NCI-H2196 (cell line): Measurements from ENCODE around the gene CTSA.
"Not testable (repeated sequence)": the region's sequence is repeated elsewhere in the genome, so short reads cannot be mapped to it uniquely, and the experiment has no call there.

ENCODE experiments used
- DNase-seq: peaks from one replicate; lab custom pipeline; 2025; ENCODE audit not compliant: unreplicated experiment; lab: John Stamatoyannopoulos, UW

Gene CTSA

DNA sequence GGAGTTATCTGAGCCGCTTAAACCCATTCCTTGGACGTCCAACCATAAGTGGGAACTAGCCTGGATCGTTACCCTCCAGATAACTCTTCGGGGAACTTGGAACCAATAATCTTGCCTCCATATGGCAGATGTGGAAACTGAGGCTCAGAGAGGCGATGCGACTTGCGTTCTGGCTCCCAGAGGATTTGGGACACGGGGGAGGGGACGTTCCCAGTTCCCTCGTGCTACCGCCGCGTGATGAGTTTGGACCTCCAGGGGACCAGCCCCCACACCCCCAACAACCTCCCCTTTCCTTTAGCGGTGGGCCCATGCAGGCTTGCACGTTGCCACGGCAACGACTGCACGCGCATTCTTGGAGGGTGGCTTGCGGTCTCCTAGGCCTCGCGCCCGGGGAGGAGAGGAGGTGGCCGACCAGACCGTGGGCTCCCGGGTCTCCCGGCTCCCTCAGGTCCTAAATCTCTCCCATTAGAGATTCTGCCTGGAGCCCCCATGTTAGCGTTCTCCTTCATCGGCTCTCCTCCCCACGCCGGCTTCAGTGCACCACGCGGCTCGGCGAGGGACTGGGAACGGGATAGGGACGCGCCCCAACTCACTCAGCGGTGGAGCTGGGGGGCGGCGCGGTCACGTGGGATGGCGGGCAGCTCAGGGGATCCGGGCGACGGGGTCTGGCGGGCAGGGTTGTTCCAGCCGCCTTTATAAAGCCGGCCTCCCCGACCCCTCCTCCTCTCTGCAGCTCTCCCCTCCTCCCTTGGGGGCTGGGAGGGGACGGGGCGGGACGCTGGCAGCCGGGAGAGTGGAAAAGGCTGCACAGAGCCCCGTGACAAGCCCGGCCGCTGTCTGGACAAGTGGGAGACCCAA is 20.6 kb downstream of the CTSA start, which contains the start of gene PLTP:
Gene PLTP (minus strand): TSS at position 670 of the 858 bp plus-strand sequence. CDS start 703 bp downstream, outside the sequence.
- no peak for DNase-seq

DNA sequence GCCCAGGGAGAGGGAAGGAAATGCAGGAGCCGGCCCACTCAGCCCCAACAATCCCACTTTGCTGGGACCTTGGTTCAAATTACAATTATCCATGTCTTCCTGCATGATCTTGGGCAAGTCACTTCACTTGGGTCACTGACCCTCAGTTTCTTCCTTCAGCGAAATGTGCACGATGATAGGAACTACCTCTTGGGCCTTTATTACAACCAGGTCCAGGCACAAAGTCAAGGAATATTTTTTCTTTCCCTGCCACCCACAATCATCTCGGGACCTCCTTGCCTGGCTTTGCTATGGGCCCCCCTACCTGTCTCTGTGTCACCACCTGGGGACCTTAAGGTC is 21.2 kb downstream of the CTSA start:
- no peak for DNase-seq

DNA sequence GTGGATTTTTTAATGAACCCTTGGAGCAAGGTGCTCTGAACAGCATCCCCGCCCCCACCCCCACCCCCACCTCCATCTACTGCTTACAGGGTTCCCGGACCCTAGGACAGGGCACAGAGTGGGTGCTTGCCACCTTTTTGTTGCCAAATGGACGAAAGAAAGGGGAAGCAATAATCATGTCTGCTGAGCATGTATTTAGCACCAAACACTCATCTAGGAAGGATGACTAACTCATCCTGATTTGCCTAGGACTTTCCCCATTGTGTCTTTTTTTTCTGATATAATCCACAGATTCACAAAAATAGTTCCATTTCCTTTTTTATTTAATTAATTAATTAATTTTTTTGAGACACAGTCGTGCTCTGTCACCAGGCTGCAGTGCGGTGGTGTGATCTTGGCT is 22.0 kb downstream of the CTSA start:
- no peak for DNase-seq

DNA sequence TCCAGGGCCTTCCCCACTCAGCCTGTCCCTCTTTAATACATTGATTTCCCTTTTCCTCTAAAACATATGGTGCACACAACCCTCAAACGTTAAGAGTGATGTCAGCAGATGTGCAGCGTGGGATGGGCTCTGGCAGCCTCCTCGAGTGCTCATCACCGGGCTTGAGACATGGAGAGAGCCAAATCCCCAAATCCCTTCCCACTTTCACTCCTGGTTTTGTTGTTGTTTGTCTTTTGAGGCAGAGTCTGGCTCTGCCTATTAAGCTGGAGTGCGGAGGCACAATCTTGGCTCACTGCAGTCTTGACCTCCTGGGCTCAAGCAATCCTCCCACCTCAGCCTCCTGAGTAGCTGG is 26.6 kb downstream of the CTSA start:
- no peak for DNase-seq

DNA sequence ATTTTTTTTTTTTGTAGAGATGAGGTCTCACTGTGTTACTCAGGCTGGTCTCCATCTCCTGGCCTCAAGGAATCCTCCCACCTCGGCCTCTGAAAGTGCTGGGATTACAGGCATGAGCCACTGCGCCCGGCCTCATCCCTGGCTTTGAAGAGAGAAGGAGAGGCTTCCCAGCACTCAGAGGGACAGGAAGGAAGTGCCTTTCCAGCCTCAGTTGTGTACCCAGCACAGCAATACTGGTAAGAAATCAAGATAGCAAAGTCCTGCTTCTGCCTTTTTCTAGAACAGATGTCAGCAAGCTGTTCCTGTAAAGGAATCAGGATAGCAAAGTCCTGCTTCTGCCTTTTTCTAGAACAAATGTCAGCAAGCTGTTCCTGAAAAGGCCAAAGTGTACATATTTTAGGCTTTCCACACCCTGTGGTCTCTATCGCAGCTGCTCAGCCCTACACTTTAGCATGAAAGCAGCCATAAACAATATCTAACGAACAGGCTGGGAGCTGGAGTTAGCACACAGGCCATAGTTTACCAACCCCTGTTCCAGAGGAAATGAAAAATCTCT is 27.1 kb downstream of the CTSA start:
- no peak for DNase-seq

DNA sequence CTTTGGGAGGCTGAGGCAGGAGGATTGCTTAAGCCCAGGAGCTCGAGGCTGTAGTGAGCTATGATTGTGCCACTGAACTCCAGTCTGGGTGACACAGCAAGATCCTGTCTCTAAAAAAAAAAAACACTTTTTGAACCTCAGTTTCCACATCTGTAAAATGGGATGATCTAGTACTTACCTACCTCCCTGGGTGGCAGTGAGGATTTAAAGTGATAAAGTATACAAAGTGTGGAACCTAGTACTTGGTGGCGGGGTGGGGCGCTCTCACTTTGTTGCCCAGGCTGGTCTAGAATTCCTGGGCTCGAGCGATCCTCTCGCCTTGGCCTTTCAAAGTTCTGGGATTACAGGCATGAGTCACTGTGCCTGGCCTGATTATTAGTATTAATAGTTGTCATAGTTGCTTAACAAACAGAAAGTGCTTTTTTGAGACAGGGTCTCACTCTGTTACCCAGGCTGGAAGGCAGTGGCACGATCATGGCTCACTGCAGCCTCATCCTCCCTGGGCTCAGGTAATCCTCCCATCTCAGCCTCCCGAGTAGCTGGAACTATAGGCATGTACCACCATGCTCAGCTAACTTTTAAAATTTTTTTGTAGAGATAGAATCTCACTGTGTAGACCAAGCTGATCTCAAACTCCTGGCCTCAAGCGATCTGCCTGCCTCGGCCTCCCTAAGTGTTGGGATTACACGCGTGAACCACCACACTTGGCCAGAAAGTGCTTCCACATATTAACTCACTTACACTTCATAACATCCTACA is 27.8 kb downstream of the CTSA start:
- DNase-seq = no peak

DNA sequence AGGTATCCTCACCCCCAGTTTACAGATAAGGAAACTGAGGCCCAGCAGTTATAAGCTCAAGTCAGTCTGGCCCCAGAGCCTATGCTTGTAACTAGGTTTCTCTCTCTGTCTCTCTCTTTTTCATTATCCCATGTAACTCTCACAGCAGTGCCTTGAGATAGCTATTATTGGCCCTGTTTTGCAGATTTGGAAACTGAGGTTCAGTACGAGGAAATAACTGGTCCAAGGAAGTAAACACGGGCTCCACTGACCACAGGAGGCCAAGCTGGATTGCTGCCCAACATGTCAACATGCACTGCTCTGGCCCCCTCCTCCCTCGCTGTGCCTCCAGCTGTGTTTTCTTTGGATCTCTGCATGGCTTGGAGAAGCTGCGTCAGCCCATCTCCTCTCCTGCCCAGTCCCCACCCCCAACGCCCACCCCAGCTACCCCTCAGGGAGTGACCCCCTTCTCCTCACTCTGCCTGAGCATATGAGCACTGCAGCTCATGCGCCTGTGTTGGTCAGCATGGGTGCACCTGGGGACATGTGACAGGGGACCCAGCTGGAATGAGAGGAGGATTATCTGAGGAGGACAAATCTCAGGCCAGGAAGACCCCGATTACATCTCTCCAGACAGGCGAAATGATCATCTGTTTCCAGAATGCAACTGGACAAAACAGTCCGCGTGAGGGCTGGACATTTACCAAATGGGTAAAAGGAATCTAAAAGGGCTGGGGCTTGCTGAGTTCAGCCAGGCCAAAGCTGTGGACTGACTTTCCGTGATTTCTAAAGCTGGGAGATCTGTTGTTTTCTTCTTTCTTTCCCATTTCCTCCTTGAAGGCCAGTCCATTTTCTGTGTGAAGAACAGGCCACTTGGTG is 28.6 kb downstream of the CTSA start:
- DNase-seq = no peak

DNA sequence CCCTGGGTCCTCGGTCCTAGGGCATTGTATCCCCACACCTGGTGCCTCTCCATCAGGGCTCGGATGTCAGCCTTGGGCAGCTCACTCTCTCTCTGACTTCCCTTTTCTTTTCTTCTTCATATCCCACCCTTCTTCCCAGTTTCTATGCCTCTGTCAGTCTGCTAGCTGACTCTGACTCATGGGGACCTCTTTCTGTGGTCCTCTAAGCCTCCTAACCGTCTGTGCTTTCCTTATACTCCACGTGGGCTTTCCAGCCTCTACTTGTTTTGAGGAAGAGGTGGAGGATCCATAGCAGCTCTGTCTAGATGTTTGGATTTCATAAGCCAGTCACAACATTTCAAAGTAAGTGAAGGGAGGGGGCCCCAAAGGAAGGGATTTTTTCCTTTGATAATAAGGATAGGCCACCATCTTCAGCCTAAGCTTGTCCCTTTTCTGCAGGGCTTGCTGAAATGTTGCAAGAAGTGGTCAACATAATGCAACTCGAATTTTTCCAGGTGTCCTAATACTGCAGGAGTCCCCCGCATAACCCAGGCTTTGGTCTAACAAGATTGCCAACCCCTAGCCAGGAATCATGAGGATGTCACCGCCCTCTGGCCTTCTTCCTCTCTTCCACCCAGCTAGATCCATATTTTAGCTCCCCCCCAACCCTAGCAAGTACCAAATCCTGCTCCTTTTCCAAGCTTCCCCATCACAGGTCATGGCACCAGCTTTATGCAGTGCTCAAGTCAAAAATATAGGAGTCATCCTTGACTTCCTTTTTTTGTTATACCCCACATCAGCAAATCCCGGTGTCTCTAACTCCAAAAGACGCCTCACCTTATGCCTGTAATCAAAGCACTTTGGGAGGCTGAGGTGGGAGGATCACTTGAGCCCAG is 29.6 kb downstream of the CTSA start:
- DNase-seq = no peak

DNA sequence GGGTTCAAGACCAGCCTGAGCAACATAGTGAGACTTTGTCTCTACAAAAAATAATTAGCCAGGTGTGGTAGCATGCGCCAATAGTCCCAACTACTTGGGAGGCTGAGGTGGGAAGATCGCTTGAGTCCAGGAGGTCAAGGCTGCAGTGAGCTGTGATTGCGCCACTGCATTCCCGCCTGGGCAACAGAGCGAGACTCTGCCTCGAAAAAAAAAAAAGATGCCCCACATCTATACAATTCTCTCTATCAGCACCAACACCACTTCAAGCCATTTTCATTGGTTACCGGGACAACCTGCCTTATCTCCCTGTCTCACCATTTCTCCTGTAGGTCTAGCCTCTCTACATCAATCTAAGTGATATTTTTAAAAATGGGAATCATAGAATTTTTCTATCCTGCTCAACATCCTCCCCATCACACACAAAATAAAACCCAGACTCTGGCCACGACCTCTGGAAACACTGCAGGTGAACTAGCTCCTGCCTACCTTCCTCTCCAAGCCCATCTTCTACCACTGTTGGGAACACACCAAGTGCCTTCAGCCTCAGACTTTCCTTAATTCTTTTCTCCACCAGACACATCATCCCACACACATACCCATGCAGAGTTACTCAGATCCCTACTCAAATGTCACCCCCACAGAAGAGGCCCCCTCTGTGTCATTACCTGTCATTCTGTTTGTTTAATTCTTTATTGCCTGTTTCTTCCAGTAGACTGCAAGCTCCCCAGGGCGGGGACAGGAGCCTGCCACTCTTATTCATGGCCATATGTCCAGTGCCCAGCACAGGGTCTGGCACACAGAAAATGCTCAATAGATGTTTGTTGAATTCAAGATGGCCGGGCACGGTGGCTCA is 30.4 kb downstream of the CTSA start:
- no peak for DNase-seq

DNA sequence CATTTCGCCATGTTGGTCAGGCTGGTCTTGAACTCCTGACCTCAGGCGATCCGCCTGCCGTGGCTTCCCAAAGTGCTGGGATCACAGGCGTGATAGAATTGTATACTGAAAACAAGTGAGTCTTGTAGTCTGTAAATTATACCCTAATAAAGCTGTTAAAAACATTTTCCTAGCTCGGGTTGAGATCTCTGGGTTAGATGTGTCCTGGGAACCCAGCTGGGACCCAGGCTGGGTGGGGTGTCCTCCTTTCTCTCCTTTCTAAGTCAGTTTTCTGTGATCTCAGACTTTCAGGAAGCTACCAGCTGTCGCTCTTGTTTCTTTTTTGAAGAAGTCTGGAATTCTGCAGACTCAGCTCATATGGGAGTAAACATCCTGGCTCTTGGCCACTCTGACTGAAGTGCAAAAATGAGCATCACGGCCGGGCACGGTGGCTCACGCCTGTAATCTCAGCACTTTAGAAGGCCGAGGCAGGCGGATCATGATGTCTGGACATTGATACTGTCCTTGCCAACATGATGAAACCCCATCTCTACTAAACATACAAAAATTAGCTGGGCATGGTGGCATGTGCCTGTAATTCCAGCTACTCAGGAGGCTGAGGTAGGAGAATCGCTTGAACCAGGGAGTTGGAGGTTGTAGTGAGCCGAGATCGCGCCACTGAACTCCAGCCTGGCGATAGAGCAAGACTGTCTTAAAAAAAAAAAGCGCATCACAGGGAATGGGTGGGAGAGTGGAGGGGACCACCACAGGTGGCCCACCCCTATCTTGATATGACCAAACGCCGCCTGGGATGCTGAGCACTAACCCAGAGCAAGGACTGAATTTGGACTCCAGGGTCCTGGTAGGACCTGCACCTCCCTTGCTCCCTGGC is 33.5 kb downstream of the CTSA start:
- DNase-seq = peak; percentile 12

DNA sequence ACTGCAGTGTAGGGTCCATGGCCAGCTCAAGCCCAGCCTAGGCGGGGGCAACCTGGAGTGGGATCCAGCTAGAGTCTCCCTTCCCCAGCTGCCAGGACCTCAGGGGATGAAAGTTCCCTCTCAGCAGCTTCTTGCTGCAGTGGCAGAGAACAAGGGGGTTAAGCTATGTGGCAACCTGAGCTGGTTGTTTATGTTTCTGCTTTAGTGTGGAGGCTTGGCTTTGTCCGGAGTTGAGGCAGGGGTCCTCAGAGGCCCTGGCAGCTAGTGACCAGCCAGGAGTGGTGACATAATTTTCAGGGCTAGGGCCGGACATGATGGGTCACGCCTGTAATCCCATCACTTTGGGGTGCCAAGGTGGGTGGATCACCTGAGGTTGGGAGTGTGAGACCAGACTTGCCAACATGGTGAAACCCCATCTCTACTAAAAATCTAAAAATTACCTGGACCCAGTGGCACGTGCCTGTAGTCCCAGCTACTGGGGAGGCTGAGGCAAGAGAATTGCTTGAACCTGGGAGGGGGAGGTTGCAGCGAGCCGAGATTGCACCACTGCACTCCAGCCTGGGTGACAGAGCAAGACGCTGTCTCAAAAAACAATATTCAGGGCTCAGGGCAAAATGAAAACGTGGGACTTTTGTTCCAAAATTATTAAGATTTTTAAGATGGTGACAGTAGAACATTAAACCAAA is 34.8 kb downstream of the CTSA start:
- no peak for DNase-seq

DNA sequence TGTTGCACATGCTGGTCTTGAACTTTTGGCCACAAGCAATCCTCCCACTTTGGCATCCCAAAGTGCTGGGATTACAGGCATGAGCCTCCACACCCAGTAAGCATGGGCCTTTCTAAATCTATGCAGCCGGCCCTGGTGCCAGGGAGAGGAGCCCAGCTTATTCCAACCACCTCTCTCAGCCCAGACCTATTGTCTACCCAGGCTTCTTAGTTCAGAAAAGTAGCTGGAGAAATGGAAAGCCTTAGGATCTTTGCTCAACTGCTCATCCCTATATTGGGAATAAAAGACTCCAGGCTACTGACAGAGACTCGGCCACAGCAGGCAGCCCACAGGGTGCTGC is 35.6 kb downstream of the CTSA start:
- no peak for DNase-seq

DNA sequence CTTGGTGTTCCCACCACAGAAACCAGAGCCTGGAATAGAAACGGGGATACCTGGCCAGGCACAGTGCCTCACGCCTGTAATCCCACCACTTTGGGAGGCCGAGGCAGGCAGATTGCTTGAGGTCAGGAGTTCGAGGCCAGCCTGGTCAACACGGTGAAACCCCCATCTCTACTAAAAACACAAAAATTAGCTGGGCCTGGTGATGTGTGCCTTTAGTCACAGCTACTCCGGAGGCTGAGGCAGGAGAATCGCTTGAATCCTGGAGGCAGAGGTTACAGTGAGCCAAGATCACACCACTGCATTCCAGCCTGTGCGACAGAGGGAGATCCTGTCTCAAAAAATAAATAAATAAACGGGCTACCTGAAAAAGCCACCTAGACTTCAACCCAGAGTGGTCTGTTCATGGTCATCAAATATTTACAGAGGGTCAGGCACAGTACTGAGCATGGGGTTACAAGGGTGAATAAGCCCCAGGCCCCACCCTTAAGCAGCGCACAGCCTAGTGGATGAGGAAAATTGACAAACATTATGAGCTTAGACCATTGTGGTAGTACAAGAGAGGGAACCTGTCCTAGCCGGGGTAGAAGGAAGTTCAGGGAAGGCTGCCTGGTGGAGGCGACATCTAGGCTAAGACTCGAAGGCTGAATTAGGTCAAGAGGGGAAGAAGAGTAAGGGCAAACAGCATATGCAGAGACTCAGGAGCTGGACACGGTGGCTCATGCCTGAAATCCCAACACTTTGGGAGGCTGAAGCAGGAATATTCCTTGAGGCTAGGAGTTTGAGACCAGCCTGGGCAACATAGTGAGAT is 36.1 kb downstream of the CTSA start:
- no peak for DNase-seq

DNA sequence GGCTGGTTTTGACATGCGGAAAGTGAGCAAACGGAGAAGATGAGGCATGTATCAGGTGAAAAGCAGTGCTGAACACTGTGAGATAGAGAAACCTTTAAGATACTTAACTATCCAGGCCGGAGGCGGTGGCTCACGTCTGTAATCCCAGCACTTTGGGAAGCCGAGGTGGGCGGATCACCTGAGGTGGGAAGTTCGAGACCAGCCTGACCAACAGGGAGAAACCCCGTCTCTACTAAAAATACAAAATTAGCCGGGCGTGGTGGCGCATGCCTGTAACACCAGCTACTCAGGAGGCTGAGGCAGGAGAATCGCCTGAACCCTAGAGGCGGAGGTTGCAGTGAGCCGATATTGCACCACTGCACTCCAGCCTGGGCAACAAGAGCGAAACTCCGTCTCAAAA is 40.5 kb downstream of the CTSA start:
- DNase-seq = not testable (repeated sequence)

DNA sequence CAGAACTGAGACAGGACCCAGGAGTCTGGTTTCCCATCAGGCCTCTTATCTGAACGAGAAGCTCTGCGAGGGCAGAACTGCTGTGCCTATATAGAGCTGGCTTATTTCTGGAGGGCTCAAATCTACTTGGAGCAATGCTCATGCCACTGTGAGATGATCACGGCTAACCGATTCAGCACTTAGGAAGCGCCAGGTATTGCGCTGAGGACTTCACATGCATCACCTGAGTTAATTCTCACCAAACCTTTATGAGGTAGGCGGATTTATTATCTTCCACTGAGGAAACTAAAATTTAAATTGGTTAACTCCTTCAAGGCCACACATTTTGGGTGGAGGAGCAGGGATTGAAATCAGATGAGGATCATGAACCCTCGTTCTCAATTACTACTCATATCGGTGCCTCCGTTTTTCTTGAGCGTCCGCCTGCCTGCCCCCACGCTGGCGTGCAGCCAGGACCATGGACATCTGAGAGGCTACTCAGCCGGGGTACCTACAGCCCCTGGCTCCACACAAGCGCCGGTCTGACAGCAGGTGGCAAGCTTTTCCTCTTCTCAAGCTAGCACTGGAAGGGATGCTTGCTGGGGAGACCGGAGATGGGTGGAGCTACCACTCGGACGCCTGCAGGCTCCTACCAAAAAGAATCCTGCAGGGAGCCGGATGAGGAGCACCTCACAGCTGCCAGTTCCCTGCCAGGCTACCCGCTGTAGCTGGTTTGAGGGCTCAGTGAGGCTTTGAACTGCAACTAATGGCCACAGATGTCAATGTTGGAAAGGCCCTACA is 42.3 kb downstream of the CTSA start:
- peak; percentile 86 for DNase-seq

DNA sequence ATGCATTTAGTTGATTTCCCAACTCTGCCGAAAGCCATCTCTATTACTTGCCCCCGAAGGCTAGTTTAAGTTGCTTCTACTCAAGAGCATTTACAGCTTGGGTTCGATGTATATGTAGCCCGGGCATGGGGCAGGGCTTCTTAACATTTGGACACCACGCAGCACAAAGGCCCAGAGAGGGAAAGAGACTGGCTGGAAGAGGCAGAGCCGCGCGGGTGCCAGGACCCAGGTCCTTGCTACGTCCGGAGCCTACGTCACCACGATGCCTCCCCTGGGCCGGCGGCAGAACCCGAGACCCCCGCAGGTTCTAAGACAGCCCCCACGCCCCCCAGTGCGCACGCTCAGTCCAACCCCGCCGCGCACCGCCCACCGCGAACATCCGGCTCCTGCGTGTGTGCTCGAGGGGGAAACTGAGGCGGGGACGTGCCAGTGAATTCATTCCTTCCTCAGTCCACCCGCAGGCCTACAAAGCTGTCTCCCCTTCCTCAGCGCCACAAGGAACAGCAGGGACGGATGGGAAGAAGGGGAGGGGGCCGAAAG is 43.0 kb downstream of the CTSA start:
- DNase-seq = peak; percentile 60
